Activated T-helper 17 cell treated with anti-CD3 and anti-CD28 coated beads, Interleukin-2, amount 50 U/mL, for 72 hours (primary cell): ENCODE results near the gene DOCK3. TPM values are rescaled to one million over a fixed set of nuclear protein-coding genes. Genes with fewer than 3 reads are reported as not detected.
"Not testable (repeated sequence)": the region's sequence is repeated elsewhere in the genome, so short reads cannot be mapped to it uniquely, and the experiment has no call there.

Source experiments
- ATAC-seq: fragments of 150-1000 bp; cut with Tn5 transposase; replicated peaks from 2 replicates; pipeline ENCODE4 v1.10.0; 2021; ENCODE audit warnings: mild to moderate bottlenecking, moderate library complexity
- H3K27ac Mint-ChIP-seq: one replicate; pipeline ENCODE4 v1.8.0; 2022; ENCODE audit warnings: mixed read lengths
- H3K27me3 Mint-ChIP-seq: one replicate; pipeline ENCODE4 v1.8.0; 2022; ENCODE audit warnings: mixed read lengths
- H3K36me3 Mint-ChIP-seq: one replicate; pipeline ENCODE4 v1.8.0; 2022; ENCODE audit warnings: low read depth, mild to moderate bottlenecking, mixed read lengths
- H3K4me1 Mint-ChIP-seq: one replicate; pipeline ENCODE4 v1.8.0; 2022; ENCODE audit warnings: mixed read lengths
- H3K4me3 Mint-ChIP-seq: one replicate; pipeline ENCODE4 v1.8.0; 2022; ENCODE audit warnings: mild to moderate bottlenecking, mixed read lengths
- H3K9me3 Mint-ChIP-seq: one replicate; pipeline ENCODE4 v1.8.0; 2022; ENCODE audit warnings: mixed read lengths
- total RNA-seq, 2 donors: library from RNA; stranded (reverse); gene quantifications; one replicate each; pipeline ENCODE4 v1.2.3, GENCODE V29; 2022

DOCK3 gene
- total RNA-seq, 2 donors from 2014 or later = 3.8 to 7.8 TPM

DNA sequence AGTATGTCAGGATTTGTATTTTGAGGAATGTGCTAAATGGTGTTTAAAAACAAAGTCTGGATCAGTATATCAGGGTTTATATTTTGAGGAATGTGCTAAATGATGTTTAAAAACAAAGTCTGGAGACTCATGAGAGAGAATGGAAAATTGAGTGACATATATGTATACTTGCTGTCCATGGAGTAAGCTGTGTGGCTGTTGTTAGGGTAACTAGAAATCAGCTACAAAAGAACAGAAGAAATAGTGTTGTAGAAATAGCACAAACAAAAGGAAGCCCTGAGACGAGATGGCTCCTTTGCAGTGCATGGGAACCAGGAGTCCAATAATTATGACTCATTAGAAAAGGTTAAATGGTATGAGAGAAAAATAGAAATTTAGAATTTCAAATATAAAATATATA is 427.7 kb downstream of the DOCK3 start:
- Mint-ChIP-seq H3K27me3 (no peaks in the 10 kb centered on the region), H3K4me3 (no peak overlapping the region), H3K36me3 (peaks cover 4% of the 10 kb centered on the region), H3K27ac (no peak overlapping the region), H3K4me1 (no peaks in the 10 kb centered on the region), H3K9me3 (peaks cover 6% of the 10 kb centered on the region)
- no peak for ATAC-seq

DNA sequence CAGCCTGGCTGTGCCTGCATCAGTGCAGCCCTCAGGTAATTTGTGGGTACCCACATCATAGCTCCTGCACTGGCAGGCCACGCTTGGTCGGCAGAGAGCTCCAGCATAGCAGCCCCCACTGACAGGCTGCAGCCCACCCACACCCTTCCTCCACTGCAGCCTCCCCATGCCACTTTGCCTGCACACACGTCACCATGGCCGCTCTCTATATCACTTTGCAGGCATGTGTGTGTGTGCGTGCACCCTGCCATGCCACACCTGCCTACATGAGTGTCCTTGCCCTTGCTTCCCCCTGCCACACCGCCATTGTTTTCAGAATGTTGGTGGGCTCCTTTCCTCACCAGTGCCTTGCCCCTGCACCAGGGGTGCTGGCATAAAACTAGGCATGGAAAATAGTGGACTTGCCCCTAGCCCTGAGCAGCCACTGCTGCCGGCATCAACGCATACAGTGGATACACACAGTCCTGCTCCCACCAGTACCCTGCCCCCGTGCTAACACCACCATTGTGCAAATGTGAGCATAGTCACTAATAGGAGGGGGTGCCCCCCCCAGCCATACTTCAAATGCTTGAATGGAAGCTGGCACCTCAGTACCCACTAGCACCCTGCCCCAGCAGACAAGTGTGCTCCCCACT is 431.6 kb downstream of the DOCK3 start:
- Mint-ChIP-seq H3K9me3 (peaks cover 18% of the 10 kb centered on the region), H3K27me3 (no peaks in the 10 kb centered on the region), H3K36me3 (peaks cover 5% of the 10 kb centered on the region), H3K4me3 (no peak overlapping the region), H3K4me1 (no peaks in the 10 kb centered on the region), H3K27ac (no peak overlapping the region)
- no peak for ATAC-seq

DNA sequence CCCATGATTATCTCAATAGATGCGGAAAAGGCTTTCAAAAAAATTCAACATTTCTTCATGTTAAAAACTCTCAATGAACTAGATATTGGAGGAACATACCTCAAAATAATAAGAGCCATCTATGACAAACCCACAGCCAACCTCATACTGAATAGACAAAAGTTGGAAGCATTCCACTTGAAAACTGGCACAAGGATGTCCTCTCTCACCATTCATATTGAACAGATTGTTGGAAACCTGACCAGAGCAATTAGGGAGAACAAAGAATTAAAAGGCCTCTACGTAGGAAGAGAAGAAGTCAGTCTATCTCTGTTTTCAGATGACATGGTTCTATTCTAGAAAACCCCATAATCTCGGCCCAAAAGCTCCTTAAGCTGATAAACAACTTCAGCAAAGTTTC is 435.9 kb downstream of the DOCK3 start:
- H3K36me3 Mint-ChIP-seq = peaks cover 5% of the 10 kb centered on the region
- H3K4me1 Mint-ChIP-seq = no peaks in the 10 kb centered on the region
- no peaks in the 10 kb centered on the region for H3K27me3 Mint-ChIP-seq
- H3K27ac Mint-ChIP-seq = no peak overlapping the region
- peaks cover 21% of the 10 kb centered on the region for H3K9me3 Mint-ChIP-seq
- H3K4me3 Mint-ChIP-seq = no peak overlapping the region
- no peak for ATAC-seq

DNA sequence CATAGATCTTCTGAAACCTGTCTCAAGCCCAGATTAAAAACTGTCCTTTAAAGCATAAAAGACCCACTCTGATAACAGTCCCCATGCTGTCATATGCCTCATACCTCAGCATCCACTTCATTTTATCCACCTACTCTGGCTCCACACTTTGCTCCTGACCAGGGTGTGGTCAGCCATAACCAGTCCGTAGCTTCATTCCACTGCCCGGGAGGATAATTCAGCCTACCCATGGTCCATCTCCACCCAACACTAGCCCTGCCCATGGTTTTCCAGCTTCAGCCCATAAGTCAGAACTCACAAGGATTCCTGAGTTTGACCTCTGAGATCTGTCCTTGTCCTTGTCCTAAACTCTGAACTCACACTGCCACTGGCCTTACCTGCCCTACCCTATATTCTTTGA is 448.2 kb downstream of the DOCK3 start:
- Mint-ChIP-seq H3K9me3 (peaks cover 18% of the 10 kb centered on the region), H3K4me1 (no peaks in the 10 kb centered on the region), H3K27me3 (peaks cover 9% of the 10 kb centered on the region)

DNA sequence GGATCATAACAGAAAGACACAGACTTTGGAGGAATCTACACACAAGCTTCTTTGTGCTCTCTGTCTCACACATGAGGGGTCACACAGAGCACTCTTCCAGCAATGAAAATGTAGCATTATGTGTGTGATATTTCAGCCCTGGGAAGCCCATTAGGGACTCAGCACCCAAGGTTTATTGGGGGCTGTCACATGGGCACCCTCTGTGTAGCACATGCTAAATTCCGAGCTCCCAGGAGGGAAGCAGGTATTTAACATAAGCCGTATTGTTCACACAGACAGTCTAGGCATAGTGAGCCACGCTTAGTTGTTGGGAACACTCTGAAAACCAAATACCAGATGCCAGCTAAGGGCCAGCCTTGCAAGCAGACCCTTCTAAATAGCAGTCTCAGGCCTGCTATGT is 448.8 kb downstream of the DOCK3 start:
- no peak for ATAC-seq
- no peak overlapping the region for H3K4me3 Mint-ChIP-seq
- peaks cover 9% of the 10 kb centered on the region for H3K27me3 Mint-ChIP-seq
- H3K27ac Mint-ChIP-seq = no peak overlapping the region
- H3K9me3 Mint-ChIP-seq = peaks cover 16% of the 10 kb centered on the region
- H3K4me1 Mint-ChIP-seq = no peaks in the 10 kb centered on the region
- no peaks in the 10 kb centered on the region for H3K36me3 Mint-ChIP-seq

More for the DNA sequence above, 448.2 kb downstream of the DOCK3 start:
- no peak overlapping the region for H3K27ac Mint-ChIP-seq
- H3K36me3 Mint-ChIP-seq = no peaks in the 10 kb centered on the region
- no peak for ATAC-seq
- no peak overlapping the region for H3K4me3 Mint-ChIP-seq

DNA sequence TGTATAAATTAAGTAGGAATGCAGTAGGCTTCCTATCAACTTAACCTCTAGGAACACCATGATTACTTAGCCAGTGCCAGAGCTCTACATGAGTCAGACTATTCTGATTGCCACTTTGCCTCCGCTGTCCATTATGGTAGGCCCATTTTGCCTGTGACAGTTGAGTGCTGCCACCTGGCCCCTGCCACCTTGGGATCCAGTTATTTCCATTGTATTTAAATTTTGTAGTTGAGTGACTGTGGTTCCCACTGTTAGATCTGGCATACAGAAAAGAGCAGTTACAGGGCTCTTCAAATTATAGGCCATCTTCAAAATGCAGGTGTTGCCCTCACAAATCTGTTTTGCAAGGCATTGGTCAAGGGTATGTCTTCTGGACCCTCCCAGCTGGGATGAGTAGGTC is 456.9 kb downstream of the DOCK3 start:
- H3K36me3 Mint-ChIP-seq, H3K27ac Mint-ChIP-seq, H3K4me3 Mint-ChIP-seq, H3K4me1 Mint-ChIP-seq, H3K27me3 Mint-ChIP-seq, ATAC-seq: not testable (repeated sequence)
- H3K9me3 Mint-ChIP-seq = peaks cover 17% of the 10 kb centered on the region

DNA sequence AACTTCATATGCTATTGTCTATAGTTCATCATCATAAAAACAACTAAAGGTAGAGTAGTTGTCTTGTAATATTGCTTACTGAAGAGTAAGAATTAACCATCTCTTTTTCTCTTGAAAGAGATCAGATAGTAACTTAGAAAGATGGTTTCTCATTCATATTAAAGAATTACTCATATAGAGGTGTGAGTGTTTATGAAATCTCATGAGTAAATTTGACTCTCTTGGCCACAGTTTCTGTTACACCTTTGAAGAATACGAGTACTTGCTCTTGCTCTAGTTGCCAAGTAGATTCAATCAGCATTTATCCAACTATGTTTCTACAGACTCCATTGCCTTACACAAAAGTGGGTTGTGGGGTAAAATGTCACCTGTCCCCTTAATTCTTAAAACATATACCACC is 463.0 kb downstream of the DOCK3 start:
- Mint-ChIP-seq H3K9me3 (peaks cover 3% of the 10 kb centered on the region), H3K4me1 (peaks cover 7% of the 10 kb centered on the region), H3K27me3 (no peaks in the 10 kb centered on the region), H3K4me3 (no peak overlapping the region), H3K36me3 (no peaks in the 10 kb centered on the region), H3K27ac (no peak overlapping the region)
- ATAC-seq = no peak

DNA sequence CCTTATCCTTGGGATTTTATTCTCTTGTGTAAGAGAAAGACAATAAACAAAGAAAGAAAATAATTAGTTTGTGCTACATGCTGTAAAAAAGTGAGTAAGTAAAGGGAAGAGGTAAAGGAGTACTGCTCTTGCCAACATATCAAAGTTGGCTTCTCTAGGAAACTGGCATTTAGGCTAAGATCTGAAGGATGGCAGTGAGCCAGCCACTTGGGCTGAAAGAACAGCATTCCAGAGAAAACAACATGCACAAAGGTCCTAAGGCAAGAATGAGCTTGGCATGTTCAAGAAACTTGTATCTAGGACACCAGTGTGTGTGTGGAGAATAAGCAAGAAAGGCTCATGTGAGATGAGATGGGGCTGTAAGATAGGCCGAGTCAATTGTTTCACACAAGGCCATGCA is 464.9 kb downstream of the DOCK3 start:
- Mint-ChIP-seq H3K27me3 (no peaks in the 10 kb centered on the region), H3K4me1 (peaks cover 7% of the 10 kb centered on the region), H3K9me3 (no peaks in the 10 kb centered on the region), H3K36me3 (no peaks in the 10 kb centered on the region), H3K4me3 (no peak overlapping the region), H3K27ac (no peak overlapping the region)
- no peak for ATAC-seq

DNA sequence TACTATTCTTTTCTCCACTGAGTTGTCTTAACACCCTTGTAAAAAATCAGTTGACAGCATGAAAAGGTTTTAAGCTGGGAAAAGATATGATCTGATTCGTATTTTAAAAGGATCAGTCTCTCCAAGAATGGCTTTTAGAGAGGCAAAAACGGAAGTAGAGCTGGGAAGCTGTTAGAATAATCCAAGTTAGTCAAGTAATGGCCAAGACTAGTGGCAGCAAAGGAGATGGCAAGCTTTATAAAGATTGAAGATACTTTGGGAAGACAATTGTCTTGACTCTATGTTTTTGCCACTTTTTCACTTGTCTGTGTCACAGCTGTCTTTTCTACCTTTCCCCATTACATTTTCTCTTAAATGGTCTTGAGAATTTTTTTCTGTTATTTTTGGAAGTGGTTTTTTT is 466.8 kb downstream of the DOCK3 start:
- no peak for ATAC-seq
- Mint-ChIP-seq H3K9me3 (no peaks in the 10 kb centered on the region), H3K36me3 (no peaks in the 10 kb centered on the region), H3K4me3 (no peak overlapping the region), H3K27me3 (no peaks in the 10 kb centered on the region), H3K27ac (no peak overlapping the region), H3K4me1 (peaks cover 7% of the 10 kb centered on the region)

DNA sequence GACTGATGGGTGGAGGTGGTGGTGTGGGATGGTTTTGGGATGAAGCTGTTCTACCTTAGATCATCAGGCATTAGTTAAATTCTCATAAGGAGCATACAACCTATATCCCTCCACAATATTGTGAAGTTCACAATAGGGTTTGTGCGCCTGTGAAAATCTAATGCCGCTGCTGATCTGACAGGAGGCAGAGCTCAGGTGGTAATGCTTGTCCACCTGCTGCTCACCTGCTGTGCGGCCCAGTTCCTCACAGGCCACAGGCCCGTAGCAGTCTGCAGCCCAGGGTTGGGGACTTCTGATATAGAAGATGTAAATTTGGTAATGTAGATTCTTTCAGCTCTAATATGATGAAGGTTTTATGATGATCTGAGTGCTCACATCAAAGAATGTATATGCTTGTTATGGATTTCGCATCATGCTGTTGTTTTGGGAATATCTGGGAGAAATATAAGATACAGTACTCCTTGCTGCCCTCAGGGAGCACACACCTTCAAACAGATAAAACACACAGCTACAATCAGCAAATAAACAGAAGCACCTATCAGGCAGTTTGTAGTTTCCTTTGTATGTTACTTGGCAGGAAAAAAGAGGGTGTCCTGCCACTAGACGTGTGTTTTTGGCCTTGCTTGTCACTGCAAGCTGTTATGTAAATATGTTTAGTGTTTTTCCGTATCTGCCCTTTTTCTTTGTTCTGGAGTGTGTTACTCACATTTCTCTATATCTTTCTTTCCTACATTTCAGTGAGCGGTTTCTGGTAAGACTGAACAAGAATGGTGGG is 471.3 kb downstream of the DOCK3 start:
- H3K27me3 Mint-ChIP-seq = peaks cover 4% of the 10 kb centered on the region
- no peak overlapping the region for H3K27ac Mint-ChIP-seq
- peaks cover 7% of the 10 kb centered on the region for H3K4me1 Mint-ChIP-seq
- H3K36me3 Mint-ChIP-seq = no peaks in the 10 kb centered on the region
- no peak overlapping the region for H3K4me3 Mint-ChIP-seq
- no peak for ATAC-seq
- no peaks in the 10 kb centered on the region for H3K9me3 Mint-ChIP-seq

DNA sequence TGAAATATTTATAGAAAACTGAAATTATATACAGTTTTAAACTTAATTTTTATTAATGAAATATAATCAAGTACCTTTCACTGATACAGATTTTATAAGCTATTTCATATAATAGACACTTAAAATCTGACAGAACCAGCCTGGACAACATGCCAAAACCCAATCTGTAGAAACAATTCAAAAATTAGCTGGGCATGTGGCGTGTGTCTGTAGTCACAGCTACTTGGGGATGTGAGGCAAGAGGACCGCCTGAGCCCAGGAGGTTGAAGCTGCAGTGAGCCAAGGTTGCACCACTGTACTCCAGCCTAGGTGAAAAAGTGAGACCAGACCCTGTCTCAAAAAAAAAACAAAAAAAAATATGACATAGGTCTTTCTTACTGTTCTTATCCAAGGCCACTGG is 472.1 kb downstream of the DOCK3 start:
- H3K4me1 Mint-ChIP-seq = peaks cover 6% of the 10 kb centered on the region
- no peak overlapping the region for H3K4me3 Mint-ChIP-seq
- no peaks in the 10 kb centered on the region for H3K36me3 Mint-ChIP-seq
- no peak for ATAC-seq
- peaks cover 4% of the 10 kb centered on the region for H3K27me3 Mint-ChIP-seq
- H3K9me3 Mint-ChIP-seq = no peaks in the 10 kb centered on the region
- H3K27ac Mint-ChIP-seq = no peak overlapping the region

DNA sequence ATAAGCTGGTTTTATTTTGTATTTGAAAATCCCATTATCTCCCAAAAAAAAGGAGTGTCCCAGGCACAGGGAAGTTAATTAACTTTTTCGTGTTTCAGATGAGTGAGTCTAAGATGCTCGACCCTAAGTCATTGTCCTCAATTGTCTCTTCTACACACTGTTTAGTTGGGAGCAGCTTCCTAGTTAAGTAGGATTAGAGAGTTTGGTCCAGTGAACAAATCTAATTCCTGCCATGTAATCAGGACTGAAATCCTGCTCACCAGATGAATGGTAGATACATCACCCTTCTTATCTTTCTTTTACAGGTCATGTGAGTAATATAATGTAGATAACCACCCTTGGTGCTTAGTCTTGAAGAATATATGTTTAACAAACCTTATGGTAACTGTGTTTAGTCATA is 481.4 kb downstream of the DOCK3 start:
- no peaks in the 10 kb centered on the region for H3K36me3 Mint-ChIP-seq
- no peak for ATAC-seq
- no peaks in the 10 kb centered on the region for H3K9me3 Mint-ChIP-seq
- H3K27ac Mint-ChIP-seq = no peak overlapping the region
- no peaks in the 10 kb centered on the region for H3K4me1 Mint-ChIP-seq
- no peak overlapping the region for H3K4me3 Mint-ChIP-seq
- no peaks in the 10 kb centered on the region for H3K27me3 Mint-ChIP-seq

DNA sequence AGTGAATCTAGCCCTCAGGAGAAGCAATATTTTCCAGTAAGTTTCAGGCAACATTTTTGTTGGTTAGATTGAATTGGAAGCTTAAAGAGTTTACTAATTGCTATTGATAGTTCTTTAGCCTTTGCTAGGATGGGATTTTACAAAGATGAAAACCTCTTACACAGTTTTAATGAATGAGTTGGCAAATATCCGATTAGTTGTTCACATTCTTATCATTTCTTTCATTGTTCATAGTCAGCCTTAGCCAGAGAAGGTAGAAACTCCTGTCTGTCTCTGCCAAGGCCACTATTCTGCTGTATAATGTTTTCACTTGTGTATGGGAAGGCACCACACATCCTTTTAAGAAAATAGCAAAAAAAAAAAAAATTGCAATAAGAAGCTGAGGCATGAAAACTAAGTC is 488.3 kb downstream of the DOCK3 start:
- H3K4me3 Mint-ChIP-seq = no peak overlapping the region
- H3K36me3 Mint-ChIP-seq = no peaks in the 10 kb centered on the region
- no peaks in the 10 kb centered on the region for H3K9me3 Mint-ChIP-seq
- ATAC-seq = no peak
- H3K4me1 Mint-ChIP-seq = no peaks in the 10 kb centered on the region
- H3K27ac Mint-ChIP-seq = no peak overlapping the region
- no peaks in the 10 kb centered on the region for H3K27me3 Mint-ChIP-seq

DNA sequence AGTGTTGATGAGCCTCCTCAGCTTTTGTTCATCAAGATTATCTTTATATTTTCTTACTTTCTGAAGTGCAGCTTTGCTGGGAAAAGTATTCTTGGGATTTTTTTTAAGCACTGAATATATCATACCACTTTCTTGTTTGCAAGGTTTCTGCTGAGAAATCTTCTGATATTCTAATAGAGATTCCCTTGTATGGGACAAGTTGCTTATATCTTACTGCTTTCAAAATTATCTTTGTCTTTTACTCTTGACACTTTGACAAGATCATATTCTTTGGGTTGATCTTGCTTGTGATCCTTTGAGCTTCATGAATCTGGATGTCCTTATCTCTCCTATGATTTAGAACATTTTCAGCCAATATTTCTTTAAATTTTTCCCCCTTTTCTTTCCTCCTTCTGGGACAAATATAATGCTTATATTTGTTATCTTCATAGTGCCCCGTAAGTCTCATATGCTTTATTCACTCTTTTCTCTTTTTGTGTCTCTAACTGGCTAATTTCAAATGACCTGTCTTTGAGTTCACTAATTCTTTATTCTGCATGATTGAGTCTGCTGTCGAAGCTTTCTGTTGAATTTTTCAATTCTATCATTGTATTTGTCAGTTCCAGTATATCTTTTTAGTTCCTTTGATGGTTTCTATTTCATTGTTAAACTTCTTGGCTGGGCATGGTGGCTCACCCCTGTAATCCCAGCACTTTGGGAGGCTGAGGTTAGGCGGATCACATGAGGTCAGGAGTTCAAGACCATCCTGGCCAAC is 499.0 kb downstream of the DOCK3 start:
- peaks cover 8% of the 10 kb centered on the region for H3K9me3 Mint-ChIP-seq
- H3K4me3 Mint-ChIP-seq = no peak overlapping the region
- ATAC-seq = no peak
- no peaks in the 10 kb centered on the region for H3K27me3 Mint-ChIP-seq
- H3K36me3 Mint-ChIP-seq = peaks cover 16% of the 10 kb centered on the region
- no peaks in the 10 kb centered on the region for H3K4me1 Mint-ChIP-seq
- H3K27ac Mint-ChIP-seq = no peak overlapping the region

DNA sequence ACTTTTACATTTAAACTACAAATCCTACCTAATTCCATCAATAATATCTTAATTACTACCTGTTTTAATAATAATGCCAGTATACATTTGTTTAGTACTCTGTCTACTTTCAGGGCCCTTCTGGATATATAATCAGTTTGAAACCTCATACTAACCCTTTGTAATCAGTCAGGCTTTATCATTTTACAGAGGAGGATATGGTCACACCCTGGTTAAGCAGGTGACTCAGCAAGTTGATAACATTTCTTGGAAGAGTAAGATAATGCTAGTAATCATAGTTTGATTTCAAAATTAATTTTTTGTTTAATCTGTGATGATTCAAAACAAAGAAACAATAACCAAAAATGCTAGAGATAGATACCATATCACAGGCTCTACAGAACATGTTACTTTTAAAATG is 502.2 kb downstream of the DOCK3 start:
- Mint-ChIP-seq H3K9me3 (peaks cover 8% of the 10 kb centered on the region), H3K27me3 (peaks cover 3% of the 10 kb centered on the region), H3K36me3 (peaks cover 16% of the 10 kb centered on the region), H3K4me3 (no peak overlapping the region), H3K27ac (no peak overlapping the region), H3K4me1 (no peaks in the 10 kb centered on the region)
- ATAC-seq = peak; percentile 52
